Progenitor cell of endocrine pancreas (in vitro differentiated cells): Measurements from ENCODE around the gene ARHGAP26. TPM values are rescaled to one million over a fixed set of nuclear protein-coding genes. Genes with fewer than 3 reads are reported as not detected.

Experiments used
- DNase-seq: peaks from one replicate; pipeline ENCODE4 v3.0.0; 2021; ENCODE audit warnings: low spot score; ENCODE audit not compliant: unreplicated experiment
- H3K27ac Mint-ChIP-seq: 2 replicates; pipeline ENCODE4 v1.8.0; 2021; ENCODE audit warnings: mild to moderate bottlenecking, moderate library complexity, mixed read lengths
- H3K27me3 Mint-ChIP-seq: 2 replicates; pipeline ENCODE4 v1.8.0; 2021; ENCODE audit warnings: mixed read lengths
- H3K36me3 Mint-ChIP-seq: 2 replicates; pipeline ENCODE4 v1.8.0; 2022; ENCODE audit warnings: mixed read lengths; ENCODE audit not compliant: insufficient read depth
- H3K4me1 Mint-ChIP-seq: 2 replicates; pipeline ENCODE4 v1.8.0; 2021; ENCODE audit warnings: low read depth, mixed read lengths
- H3K4me3 Mint-ChIP-seq: 2 replicates; pipeline ENCODE4 v1.8.0; 2021; ENCODE audit warnings: low read depth, mild to moderate bottlenecking, moderate library complexity, mixed read lengths
- H3K9me3 Mint-ChIP-seq: 2 replicates; pipeline ENCODE4 v1.8.0; 2021; ENCODE audit warnings: low read depth, mixed read lengths
- CTCF ChIP-seq: fragments of 200-600 bp; sonication (generic); IDR thresholded peaks from one replicate; pipeline ENCODE4 v1.5.0; 2021; ENCODE audit warnings: antibody characterized with exemption, mild to moderate bottlenecking; ENCODE audit not compliant: unreplicated experiment
- total RNA-seq: library from RNA; stranded (reverse); gene quantifications from 2 replicates; pipeline ENCODE4 v1.2.1, GENCODE V29; 2021

Gene ARHGAP26
- total RNA-seq, 1 donor from 2014 or later: 21.3 TPM

GRCh38 chr5:143008809-143009521 is 238.8 kb downstream of the ARHGAP26 start:
- Mint-ChIP-seq H3K4me1 (peaks cover 8% of the 10 kb centered on the region), H3K9me3 (no peaks in the 10 kb centered on the region), H3K4me3 (no peak overlapping the region), H3K36me3 (peaks cover under 1% of the 10 kb centered on the region), H3K27ac (no peak overlapping the region), H3K27me3 (no peaks in the 10 kb centered on the region)
- DNase-seq: no peak
- no peak for TF ChIP-seq CTCF

- Mint-ChIP-seq H3K4me3 (no peak overlapping the region), H3K36me3 (peaks cover 2% of the 10 kb centered on the region), H3K27ac (no peak overlapping the region), H3K4me1 (peaks cover 8% of the 10 kb centered on the region), H3K9me3 (no peaks in the 10 kb centered on the region), H3K27me3 (no peaks in the 10 kb centered on the region)
- no peak for DNase-seq
- TF ChIP-seq CTCF: no peak
Observed at GRCh38 chr5:143010351-143010750, 240.2 kb downstream of the ARHGAP26 start.

GRCh38 chr5:143011585-143011984 is 241.4 kb downstream of the ARHGAP26 start:
- Mint-ChIP-seq H3K9me3 (no peaks in the 10 kb centered on the region), H3K36me3 (peaks cover 2% of the 10 kb centered on the region)

GRCh38 chr5:143013176-143013891 is 243.2 kb downstream of the ARHGAP26 start:
- no peak overlapping the region for H3K4me3 Mint-ChIP-seq
- H3K4me1 Mint-ChIP-seq: peaks cover 18% of the 10 kb centered on the region
- no peaks in the 10 kb centered on the region for H3K27me3 Mint-ChIP-seq
- peaks cover 3% of the 10 kb centered on the region for H3K9me3 Mint-ChIP-seq
- H3K36me3 Mint-ChIP-seq: peaks cover 3% of the 10 kb centered on the region
- DNase-seq: no peak
- TF ChIP-seq CTCF: no peak
- H3K27ac Mint-ChIP-seq: no peak overlapping the region

More at GRCh38 chr5:143011585-143011984, 241.4 kb downstream of the ARHGAP26 start:
- H3K4me3 Mint-ChIP-seq: no peak overlapping the region
- no peak overlapping the region for H3K27ac Mint-ChIP-seq
- peaks cover 8% of the 10 kb centered on the region for H3K4me1 Mint-ChIP-seq
- no peak for TF ChIP-seq CTCF
- no peaks in the 10 kb centered on the region for H3K27me3 Mint-ChIP-seq
- DNase-seq: no peak

GRCh38 chr5:143014017-143014651 is 244.0 kb downstream of the ARHGAP26 start:
- Mint-ChIP-seq H3K27ac (no peak overlapping the region), H3K27me3 (no peaks in the 10 kb centered on the region), H3K4me1 (peaks cover 18% of the 10 kb centered on the region), H3K4me3 (no peak overlapping the region), H3K9me3 (peaks cover 5% of the 10 kb centered on the region), H3K36me3 (peaks cover 3% of the 10 kb centered on the region)
- DNase-seq: no peak
- peak; percentile 48 for TF ChIP-seq CTCF
